Measurements from ENCODE around the gene CDHR2. TPM values are rescaled to one million over a fixed set of nuclear protein-coding genes. Genes with fewer than 3 reads are reported as not detected.

Gene CDHR2
- polyA plus RNA-seq, 4 donors, result 15.0 to 25.7 (median 21.7) TPM

DNA sequence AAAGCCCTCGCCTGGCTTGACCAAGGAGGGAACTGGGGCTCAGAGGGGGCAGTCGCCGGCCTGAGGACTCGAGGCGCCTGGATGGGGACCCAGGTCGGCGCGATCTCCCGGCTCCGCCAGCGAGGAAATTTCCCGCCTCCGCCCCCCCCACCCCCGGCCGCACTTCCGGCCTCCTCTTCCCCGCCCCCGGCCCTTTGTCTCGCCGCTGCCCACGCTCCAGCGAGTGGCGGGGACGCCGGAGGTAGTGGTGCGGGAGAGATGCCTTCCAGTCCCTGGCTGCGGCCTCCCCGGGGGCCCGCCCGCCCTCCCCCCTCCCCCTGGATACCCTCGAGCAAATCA is 61.3 kb downstream of the CDHR2 start:
- no peak for DNase-seq (ENCODE audit: low read depth in 4 of 4, low spot score in 2 of 4)

DNA sequence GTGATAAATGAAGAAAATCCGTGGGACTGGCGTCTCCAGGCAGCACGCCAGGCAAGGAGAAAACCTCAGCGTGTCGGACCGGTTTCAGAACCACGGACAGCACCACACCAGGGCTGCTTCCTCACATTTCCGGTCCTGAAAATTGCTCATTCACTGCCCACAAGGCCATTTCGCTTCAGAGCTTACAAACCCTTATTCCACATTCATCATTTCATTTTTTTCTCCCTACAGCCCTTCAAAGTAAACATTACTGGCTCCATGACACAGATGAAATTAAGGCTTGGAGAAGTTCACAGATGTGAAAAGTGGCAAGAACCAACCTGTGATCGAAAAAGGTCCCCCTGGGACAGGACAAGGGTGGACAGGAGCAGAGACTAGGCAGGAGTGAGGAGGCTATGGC is 62.3 kb downstream of the CDHR2 start:
- DNase-seq (ENCODE audit: low read depth in 4 of 4, low spot score in 2 of 4), result peak in 3 of 4 donors; percentile 58 to 80 (median 62)

- no peak for DNase-seq (ENCODE audit: low read depth in 4 of 4, low spot score in 2 of 4)
Observed at GRCh38 chr5:176612008-176612407, 62.9 kb downstream of the CDHR2 start.

DNA sequence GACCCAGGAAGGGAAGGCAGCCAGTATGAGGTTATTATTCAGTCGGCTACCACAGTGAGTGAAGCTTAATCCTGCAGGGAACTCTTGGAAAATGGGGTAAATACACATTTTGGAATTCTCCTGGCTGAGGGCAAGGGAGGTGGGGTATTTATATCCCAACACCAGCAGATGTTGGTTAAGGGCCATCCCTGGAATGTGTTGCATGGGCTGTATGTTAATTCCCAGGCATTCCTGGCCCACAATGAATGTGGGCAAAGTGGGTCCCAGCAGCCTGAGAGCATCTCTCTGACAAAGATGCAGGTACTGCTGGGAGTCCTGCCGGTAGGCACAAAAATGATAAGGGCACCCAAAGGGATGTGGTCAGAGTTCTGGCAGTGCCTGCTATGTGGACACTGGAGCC is 63.7 kb downstream of the CDHR2 start:
- DNase-seq (ENCODE audit: low read depth in 4 of 4, low spot score in 2 of 4), result no peak

DNA sequence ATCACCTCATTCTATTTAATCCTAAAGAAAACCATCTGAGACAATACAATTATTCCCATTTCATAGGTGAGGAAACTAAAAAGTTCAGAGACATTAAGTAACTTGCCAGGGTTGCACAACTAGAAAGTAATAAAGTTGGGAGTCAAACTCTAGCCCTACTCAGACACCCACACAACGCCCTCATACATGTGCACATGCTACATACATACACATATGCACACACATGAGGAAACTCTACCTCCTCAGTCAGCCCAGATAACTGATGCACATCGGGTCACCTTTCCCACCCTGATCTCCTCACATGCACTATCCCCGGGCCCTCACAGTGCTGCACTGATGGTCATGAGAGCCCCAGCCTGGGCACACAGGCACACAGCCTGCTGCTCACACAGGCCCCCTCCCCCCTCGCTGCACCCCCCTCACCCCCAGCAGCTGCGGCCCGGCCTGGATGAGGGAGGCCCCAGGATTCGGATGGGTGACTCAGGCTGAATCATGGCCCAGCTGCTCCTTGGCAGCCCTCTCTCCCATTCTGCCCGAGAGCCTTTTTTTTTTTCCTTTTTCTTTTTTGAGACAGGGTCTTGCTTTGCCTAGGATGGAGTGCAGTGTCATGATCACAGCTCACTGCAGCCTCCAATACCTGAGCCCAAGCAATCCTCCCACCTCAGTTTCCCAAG is 65.8 kb downstream of the CDHR2 start:
- DNase-seq (ENCODE audit: low read depth in 4 of 4, low spot score in 2 of 4), result no peak

- DNase-seq (ENCODE audit: low read depth in 4 of 4, low spot score in 2 of 4), result no peak
Observed at GRCh38 chr5:176616511-176616910, 67.4 kb downstream of the CDHR2 start.

- DNase-seq (ENCODE audit: low read depth in 4 of 4, low spot score in 2 of 4), result no peak
Observed at GRCh38 chr5:176618783-176619182, 69.6 kb downstream of the CDHR2 start.

DNA sequence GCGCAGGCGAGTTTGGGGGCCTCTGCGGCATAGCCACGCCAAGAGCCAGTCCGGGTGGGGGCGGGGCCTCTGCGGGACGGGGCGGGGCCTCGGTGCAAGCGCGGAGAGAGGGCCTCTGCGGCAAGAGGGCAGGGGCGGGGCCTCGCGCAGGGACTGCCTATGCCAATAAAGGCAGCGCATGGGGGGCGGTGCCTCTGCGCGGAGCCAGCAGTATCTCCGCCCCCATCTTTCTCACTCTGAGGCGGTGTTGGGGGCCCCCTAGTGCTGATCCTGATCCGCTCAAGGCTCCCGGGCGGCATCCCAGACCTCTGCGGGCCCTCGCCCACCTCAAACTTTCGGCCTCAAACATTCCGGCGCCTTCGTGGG is 70.0 kb downstream of the CDHR2 start:
- peak in 2 of 4 donors; percentile 39 to 54 for DNase-seq (ENCODE audit: low read depth in 4 of 4, low spot score in 2 of 4)

DNA sequence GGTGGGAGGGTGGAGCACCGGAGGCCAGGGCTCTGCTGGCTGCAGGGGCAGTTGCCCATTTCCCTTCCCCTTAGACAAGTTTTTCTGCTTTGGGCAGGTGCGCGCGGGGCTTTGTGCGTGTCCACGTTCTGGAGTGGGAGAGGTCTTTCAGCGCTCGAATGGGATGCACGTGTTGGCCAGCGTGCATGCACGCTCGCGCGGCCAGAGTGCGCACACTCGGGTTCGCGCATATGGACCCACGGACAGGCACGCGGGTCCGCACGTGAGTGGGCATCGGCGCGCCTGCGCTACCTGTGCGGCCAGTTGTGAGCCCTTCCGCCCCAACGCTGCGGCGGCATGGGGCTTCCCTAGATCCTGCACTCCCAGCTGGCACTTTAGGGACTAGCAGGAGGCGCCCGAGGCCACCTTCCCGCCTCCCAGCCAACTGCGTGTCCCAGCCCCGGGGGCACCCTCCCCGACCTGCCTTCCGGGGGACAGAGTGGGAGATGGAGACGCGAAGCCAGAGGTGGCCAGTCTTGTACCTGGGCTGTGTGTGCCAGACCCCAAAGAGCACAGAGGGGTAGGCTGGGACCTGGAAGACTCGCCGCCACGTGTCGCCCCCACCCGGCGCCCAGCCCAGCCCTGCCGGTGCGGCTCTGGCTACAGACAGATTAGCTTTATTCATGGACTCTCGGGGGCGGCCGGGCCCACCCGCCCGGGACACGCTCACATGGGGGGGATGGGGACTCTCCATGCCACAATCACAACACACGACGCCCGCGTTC is 70.6 kb downstream of the CDHR2 start:
- no peak for DNase-seq (ENCODE audit: low read depth in 4 of 4, low spot score in 2 of 4)

DNA sequence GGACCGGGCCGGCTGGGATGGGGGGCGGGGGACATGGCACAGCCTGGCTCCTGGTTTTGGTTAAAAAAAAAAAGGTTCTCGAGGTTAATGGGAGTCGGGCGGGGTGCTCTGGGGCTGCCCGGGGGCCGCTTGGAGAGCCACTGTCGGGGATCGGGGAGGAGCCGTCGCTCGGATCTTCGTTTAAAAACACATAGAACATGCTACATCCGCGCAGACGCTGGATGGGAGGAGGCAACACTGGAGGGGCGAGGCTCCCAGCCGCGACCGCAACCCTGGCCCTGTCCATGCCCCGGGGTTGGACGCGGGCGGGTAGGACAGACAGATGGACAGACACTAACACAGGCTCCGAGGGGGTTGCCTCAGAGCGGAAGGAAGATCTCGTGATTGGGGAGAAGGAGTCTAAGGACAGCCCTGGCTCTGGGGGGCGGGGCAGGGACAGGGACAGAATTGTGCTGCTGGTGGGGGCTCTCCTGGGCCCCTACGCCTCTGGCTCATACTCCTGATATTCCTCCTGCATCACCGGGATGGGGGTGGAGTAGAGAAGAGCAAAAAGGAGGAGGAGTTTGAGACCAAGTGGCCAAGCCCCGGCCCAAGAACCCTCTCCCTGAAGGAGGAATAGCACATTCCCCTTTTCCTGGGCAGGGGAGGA is 71.3 kb downstream of the CDHR2 start:
- DNase-seq (ENCODE audit: low read depth in 4 of 4, low spot score in 2 of 4), result no peak

GRCh38 chr5:176621661-176622079 is 72.5 kb downstream of the CDHR2 start:
- DNase-seq (ENCODE audit: low read depth in 4 of 4, low spot score in 2 of 4), result no peak

DNA sequence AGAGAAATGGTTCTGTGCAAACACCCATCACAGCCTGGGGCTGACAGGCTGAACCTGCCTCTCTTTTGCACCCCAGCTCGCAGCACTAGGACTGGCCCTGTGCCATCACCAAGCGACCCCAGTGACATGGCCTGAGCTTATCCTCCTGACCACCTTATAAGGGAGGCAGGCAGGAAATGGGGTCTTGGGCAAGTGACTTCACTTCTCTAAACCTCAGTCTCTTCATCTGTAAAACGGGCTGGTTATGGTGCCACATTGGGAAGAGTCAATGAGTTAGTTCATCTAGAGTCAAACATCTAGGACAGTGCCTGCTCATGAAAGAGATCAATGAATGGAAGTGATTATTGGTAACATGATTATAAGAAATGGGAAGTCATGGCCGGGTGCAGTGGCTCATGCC is 75.0 kb downstream of the CDHR2 start:
- DNase-seq (ENCODE audit: low read depth in 4 of 4, low spot score in 2 of 4), result no peak

- DNase-seq (ENCODE audit: low read depth in 4 of 4, low spot score in 2 of 4), result no peak
Observed at GRCh38 chr5:176624938-176625337, 75.8 kb downstream of the CDHR2 start.

DNA sequence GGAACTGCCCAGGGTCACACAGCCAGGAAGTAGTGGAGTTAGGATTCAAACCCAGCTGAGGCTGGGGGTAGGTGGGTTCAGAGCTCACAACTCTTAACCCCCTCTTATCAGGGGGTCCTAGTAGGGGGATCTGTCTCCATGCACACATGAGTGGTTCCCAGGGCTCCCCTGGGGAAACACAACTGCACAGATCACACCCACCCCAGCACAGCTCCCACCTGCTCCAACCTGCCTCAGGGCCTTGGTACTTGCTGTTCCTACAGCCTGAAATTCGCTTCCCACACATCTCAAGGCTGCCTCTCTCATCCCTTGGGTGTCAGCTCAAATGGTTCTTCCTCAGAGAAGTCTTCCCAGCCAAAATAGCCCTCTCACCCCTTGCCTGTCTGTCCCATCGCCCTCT is 76.4 kb downstream of the CDHR2 start:
- no peak for DNase-seq (ENCODE audit: low read depth in 4 of 4, low spot score in 2 of 4)

- DNase-seq (ENCODE audit: low read depth in 4 of 4, low spot score in 2 of 4), result no peak
Observed at GRCh38 chr5:176625966-176626875, 77.1 kb downstream of the CDHR2 start.

- no peak for DNase-seq (ENCODE audit: low read depth in 4 of 4, low spot score in 2 of 4)
Observed at GRCh38 chr5:176626876-176627236, 77.7 kb downstream of the CDHR2 start.

GRCh38 chr5:176627582-176627981 is 78.4 kb downstream of the CDHR2 start:
- DNase-seq (ENCODE audit: low read depth in 4 of 4, low spot score in 2 of 4), result no peak

- DNase-seq (ENCODE audit: low read depth in 4 of 4, low spot score in 2 of 4), result no peak
Observed at GRCh38 chr5:176628406-176629228, 79.5 kb downstream of the CDHR2 start.

GRCh38 chr5:176629317-176629852 is 80.2 kb downstream of the CDHR2 start:
- DNase-seq (ENCODE audit: low read depth in 4 of 4, low spot score in 2 of 4), result no peak
